Measurements from ENCODE around the gene ARFGEF3.

DNA sequence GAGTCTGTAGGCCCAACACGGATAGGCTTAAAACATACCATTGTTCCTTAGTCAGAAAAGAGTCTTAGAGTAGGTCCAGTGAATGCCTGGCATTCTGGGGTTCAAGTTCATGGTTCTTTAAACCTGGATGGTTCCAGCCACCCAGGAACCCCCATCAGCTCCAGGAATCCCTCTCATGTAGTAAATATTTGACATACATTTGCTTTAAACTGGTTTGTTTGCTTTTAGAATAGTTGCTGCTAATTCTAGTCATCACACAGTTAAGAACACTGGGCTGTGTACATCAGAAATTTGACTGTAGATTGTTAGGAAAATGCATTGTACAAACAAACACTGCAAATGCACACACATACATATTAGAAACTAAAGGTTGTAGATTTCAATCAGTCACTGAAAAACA, 87.1 kb downstream of the ARFGEF3 start:
- TF ChIP-seq POLR2AphosphoS5 (IDR thresholded peaks at IDR 0.05; ENCODE audit: low read depth, low read length), result no peak
- TF ChIP-seq TAF1 (IDR thresholded peaks at IDR 0.05; ENCODE audit: borderline replicate concordance, insufficient read depth, low read length), result no peak
- TF ChIP-seq SIN3A (IDR thresholded peaks at IDR 0.05; ENCODE audit: borderline replicate concordance, insufficient read depth, low read length), result no peak
- TF ChIP-seq, protein P1, sequence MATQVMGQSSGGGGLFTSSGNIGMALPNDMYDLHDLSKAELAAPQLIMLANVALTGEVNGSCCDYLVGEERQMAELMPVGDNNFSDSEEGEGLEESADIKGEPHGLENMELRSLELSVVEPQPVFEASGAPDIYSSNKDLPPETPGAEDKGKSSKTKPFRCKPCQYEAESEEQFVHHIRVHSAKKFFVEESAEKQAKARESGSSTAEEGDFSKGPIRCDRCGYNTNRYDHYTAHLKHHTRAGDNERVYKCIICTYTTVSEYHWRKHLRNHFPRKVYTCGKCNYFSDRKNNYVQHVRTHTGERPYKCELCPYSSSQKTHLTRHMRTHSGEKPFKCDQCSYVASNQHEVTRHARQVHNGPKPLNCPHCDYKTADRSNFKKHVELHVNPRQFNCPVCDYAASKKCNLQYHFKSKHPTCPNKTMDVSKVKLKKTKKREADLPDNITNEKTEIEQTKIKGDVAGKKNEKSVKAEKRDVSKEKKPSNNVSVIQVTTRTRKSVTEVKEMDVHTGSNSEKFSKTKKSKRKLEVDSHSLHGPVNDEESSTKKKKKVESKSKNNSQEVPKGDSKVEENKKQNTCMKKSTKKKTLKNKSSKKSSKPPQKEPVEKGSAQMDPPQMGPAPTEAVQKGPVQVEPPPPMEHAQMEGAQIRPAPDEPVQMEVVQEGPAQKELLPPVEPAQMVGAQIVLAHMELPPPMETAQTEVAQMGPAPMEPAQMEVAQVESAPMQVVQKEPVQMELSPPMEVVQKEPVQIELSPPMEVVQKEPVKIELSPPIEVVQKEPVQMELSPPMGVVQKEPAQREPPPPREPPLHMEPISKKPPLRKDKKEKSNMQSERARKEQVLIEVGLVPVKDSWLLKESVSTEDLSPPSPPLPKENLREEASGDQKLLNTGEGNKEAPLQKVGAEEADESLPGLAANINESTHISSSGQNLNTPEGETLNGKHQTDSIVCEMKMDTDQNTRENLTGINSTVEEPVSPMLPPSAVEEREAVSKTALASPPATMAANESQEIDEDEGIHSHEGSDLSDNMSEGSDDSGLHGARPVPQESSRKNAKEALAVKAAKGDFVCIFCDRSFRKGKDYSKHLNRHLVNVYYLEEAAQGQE (IDR thresholded peaks at IDR 0.05; ENCODE audit: insufficient read depth in 1 of 2, low read depth in 2 of 2, low read length in 2 of 2), result no peak
- no peak for TF ChIP-seq FOXP2 (optimal IDR thresholded peaks at IDR 0.05; ENCODE audit: borderline replicate concordance, extremely low read depth, extremely low read length, insufficient read depth)
